GM11168 (cell line): ENCODE data around the gene PKNOX1.
"Not testable (repeated sequence)": the region's sequence is repeated elsewhere in the genome, so short reads cannot be mapped to it uniquely, and the experiment has no call there.

Experiments
- in situ Hi-C: fragments of 300-500 bp; cut with MboI; formaldehyde crosslinking; loops from one replicate; pipeline ENCODE4 v1.12.0; 2022; ENCODE audit warnings: low sequenced_read_pairs; ENCODE audit not compliant: unreplicated experiment

Gene PKNOX1, protein sequence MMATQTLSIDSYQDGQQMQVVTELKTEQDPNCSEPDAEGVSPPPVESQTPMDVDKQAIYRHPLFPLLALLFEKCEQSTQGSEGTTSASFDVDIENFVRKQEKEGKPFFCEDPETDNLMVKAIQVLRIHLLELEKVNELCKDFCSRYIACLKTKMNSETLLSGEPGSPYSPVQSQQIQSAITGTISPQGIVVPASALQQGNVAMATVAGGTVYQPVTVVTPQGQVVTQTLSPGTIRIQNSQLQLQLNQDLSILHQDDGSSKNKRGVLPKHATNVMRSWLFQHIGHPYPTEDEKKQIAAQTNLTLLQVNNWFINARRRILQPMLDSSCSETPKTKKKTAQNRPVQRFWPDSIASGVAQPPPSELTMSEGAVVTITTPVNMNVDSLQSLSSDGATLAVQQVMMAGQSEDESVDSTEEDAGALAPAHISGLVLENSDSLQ

DNA sequence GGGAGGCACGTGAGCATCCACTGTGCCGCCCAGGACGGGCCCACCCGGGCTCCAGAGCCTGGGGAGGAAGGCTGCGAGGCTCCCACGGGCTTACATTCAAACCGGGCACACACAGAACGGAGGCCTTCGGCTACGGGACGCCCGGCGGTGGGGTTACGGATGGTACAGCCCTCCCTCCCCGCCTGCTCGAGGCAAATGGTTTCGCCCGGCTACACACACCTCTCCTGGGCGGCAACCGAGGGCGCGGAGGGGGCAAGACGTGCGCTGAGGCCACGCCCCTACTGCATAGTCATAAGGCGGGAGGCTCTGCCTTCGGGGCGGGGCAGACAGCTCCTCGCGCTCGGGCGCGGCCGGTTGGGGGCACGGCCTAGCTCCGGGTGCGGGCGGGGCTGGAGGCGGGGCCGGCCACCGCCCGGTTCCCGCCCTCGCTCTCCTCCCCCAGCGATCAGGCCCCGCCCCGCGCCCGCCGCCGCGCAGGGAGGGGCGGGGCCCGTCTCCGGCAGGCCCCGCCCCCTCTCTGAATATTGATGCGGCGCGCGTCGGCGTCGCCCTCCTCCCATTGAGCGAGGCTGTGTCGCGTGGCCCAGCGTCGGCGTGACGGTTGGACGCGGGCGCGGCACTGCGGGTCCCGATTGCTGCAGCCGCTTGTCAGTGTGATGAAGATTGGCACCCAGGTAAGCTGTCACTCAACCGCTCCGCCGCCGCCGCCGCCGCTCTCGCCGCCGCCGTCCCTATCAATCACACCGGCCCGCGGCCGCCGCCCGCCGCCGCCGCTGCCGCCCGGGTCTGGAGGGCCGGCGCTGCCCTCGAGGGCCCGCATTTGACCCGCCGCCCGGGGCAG lies at the start of gene PKNOX1:
Gene PKNOX1, plus strand, starts transcription at position 572 of the 841 bp plus-strand sequence. CDS start 29,820 bp downstream, outside the sequence.
- in situ Hi-C loops: no loop called here

- in situ Hi-C loops: loop anchor here (5.0 kb wide), 1 partner anchor 52 kb away; no protein-coding TSS in a partner anchor
These were observed 49.0 kb upstream of the PKNOX1 start, which contains the start of gene ERVH48-1 for GRCh38 chr21:42925114-42925926. ERVH48-1 (minus strand) TSS chr21:42925630; CDS start chr21:42919006, 6,624 bp downstream.

DNA sequence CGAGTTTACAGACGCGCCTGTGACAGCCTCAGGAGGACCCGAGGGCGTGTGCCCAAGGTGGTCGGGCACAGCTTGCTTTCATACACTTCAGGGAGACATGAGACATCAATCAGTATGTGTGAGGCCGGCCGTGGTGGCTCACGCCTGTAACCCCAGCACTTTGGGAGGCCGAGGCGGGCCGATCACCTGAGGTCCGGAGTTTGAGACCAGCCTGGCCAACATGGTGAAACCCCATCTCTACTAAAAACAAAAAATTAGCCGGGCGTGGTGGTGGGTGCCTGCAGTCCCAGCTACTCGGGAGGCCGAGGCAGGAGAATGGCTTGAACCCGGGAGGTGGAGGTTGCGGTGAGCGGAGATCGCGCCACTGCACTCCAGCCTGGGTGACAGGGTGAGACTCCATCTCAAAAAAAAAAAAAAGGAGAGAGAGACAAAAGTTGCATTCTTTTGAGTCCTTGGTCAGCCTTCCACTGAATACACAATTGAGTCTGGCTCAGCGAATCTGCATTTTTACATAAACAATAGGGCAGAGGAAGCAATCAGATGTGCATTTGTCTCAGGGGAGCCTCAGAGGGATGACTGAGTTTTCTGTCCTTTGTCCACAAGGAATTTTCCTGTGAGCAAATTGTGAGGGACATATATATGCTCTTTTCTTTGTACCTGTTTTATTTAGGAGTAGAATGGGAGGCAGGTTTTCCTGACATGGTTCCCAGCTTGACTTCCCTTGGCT lies 46.7 kb upstream of the PKNOX1 start:
- in situ Hi-C loops: loop anchor here (5.0 kb wide), 1 partner anchor 50 kb away; no protein-coding TSS in a partner anchor

GRCh38 chr21:42929969-42930368 lies 44.4 kb upstream of the PKNOX1 start:
- in situ Hi-C loops: loop anchor here (5.0 kb wide), 1 partner anchor 47 kb away; no protein-coding TSS in a partner anchor

GRCh38 chr21:42931560-42932235 lies 42.7 kb upstream of the PKNOX1 start:
- in situ Hi-C loops: no loop called here

DNA sequence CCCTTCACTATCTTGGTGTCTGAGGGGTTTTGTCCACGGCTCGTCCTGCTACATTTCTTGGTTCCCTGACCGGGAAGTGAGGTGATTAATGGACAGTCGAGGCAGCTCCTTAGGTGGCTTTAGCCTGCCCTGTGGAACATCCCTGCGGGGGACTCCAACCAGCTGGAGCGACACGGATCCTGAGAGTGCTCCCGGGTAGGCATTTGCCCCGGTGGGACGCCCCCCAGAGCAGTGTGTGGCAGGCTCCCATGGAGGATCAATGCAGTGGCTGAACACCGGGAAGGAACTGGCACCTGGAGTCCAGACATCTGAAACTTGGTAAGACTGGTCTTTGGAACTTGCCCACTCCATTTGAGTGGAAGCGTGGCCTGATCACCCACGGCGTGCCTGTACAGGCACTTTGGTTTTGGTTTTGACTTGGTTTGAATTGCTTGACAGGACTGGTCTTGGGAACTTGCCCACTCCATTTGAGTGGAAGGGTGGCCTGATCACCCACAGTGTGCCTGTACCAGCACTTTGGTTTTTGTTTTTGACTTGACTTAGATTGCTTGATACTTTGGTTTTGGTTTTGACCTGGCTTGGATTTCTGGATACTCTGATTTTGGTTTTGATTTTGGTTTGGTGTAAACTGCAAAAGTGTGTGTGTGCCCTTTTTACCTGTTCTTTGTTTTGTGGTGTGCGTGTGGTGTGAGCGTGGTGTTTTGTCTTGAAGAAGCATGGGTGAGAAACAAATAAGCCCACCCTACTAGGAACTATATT lies 41.8 kb upstream of the PKNOX1 start:
- in situ Hi-C loops: not testable (repeated sequence)

DNA sequence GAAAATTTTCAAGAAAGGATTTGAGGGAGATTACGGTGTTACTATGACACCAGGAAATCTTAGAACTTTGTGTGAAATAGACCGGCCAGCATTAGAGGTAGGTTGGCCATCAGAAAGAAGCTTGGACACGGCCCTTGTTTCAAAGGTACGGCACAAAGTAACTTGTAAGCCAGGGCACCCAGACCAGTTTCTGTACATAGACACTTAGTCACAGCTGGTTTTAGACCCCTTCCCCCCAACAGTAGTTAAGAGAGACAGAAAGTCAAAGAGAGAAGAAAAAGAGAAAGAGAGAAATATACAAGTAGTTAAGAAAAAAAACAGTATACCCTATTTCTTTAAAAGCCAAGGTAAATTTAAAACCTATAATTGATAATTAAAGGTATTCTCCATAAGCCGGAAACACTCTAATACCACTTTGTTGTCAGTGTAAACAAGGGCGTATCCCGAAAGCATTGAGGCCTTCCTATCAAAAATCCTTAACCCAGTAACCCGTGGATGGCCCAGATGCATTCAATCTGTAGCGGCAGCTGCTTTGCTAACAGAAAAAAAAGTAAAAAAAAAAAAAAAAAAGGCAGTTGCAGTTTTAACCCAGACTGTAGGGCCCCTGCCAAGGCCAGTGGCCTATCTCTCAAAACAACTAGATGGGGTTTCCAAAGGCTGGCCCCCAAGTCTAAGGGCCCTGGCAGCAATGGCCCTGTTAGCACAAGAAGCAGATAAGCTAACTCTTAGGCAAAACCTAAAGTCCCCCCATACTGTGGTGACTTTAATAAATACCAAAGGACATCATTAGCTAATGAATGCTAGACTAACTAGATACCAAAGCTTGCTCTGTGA lies 41.0 kb upstream of the PKNOX1 start:
- in situ Hi-C loops: not testable (repeated sequence)

- in situ Hi-C loops: not testable (repeated sequence)
These were observed 40.4 kb upstream of the PKNOX1 start for GRCh38 chr21:42933973-42934372.

- in situ Hi-C loops: not testable (repeated sequence)
These were observed 38.0 kb upstream of the PKNOX1 start for GRCh38 chr21:42936360-42936759.

DNA sequence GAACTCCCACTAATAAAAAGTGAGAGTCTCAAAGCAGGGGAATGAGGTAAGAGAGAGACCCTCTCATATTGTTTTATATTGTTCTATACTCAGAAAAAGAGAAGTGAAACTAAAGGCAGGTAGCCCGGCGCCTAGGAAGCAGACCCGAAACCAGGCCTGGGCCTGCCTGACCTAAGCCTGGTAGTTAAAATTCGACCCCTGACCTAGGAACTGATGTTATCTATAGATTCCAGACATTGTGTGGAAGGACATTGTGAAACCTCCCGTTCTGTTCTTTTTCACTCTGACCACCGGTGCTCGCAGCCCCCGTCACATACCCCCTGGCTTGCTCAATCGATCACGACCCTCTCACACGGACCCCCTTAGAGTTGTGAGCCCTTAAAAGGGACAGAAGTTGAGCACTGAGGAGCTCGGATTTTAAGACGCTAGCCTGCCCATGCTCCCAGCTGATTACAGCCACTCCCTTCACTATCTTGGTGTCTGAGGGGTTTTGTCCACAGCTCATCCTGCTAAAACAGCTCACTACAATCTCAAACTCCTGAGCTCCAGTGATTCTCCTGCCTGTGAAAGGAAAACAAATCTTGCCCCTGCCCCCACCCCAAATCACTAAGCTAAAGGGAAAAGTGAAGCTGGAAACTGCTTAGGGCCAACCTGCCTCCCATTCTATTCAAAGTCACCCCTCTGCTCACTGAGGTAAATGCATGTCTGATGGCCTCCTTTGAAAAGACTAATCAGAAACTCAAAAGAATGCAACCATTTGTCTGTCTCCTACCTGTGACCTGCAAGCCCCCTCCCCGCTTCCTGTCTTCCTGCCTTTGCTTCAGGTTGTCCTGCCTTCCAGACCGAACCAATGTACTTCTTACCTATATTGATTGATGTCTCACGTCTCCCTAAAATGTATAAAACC lies 37.1 kb upstream of the PKNOX1 start:
- in situ Hi-C loops: not testable (repeated sequence)

- in situ Hi-C loops: no loop called here
These were observed 36.3 kb upstream of the PKNOX1 start for GRCh38 chr21:42937960-42938605.

DNA sequence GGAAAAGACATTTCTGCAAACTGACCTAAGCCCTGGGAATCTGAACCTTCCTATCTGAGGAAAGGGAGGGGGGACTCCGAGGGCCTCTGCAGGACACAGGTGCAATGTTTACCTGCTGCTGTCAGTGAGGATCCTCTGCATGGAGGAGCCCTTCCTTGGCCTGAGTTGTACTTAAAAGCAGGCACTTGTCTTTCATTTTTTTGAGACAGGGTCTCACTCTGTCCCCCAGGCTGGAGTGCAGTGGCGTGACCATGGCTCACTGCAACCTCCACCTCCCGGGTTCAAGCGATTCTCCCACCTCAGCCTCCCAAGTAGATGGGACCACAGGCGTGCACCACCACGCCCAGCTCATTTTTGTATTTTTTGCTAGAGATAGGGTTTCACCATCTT lies 35.8 kb upstream of the PKNOX1 start:
- in situ Hi-C loops: not testable (repeated sequence)

GRCh38 chr21:42939582-42940413 lies 34.6 kb upstream of the PKNOX1 start:
- in situ Hi-C loops: no loop called here

DNA sequence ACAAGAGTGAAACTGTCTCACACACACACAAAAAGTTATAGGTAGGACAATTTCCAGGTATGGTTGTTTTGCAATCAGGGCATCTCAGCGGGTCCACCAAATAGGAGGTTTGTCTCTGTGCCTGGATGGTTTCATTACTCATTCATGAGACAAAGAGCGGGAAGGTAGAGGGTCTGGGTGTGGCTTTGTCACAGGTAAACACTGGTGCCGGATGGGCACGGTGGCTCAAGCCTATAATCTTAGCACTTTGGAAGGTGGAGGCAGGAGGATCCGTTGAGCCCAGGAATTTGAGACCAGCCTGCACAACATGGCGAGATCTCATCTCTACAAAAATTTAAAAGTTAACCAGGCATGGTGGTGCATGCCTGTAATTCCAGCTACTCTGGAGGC lies 32.7 kb upstream of the PKNOX1 start:
- in situ Hi-C loops: no loop called here

GRCh38 chr21:42942244-42942643 lies 32.1 kb upstream of the PKNOX1 start:
- in situ Hi-C loops: no loop called here
